NB4 (cell line): ENCODE measurements around the gene CYB561D2.
A peak's percentile ranks its signal among the peaks of the same experiment; 100 is the strongest.

Experiments used
- DNase-seq: peaks from one replicate; pipeline ENCODE4 v3.0.0; 2010; ENCODE audit warnings: low read depth
- H3K4me3 ChIP-seq: one replicate; pipeline ENCODE4 v1.5.1; 2011; ENCODE audit warnings: mild to moderate bottlenecking, low read depth, low read length, moderate library complexity
- CTCF ChIP-seq: IDR thresholded peaks from one replicate; pipeline ENCODE4 v1.5.1; 2012; ENCODE audit warnings: low read depth, low read length
- MAX ChIP-seq: IDR thresholded peaks from 2 replicates; pipeline ENCODE4 v1.6.1; 2011; ENCODE audit warnings: low read depth, low read length
- MYC ChIP-seq: IDR thresholded peaks from 2 replicates; pipeline ENCODE4 v1.6.1; 2011; ENCODE audit warnings: low read depth, low read length
- POLR2A ChIP-seq: IDR thresholded peaks from 2 replicates; pipeline ENCODE4 v1.6.1; 2011; ENCODE audit warnings: mild to moderate bottlenecking; ENCODE audit not compliant: insufficient read length; ENCODE audit errors: extremely low read depth

CYB561D2 gene

GRCh38 chr3:50341996-50342650, 8.5 kb upstream of the CYB561D2 start:
- no peak for TF ChIP-seq CTCF
- no peak for TF ChIP-seq POLR2A
- no peak for TF ChIP-seq MAX
- TF ChIP-seq MYC, result no peak
- no peak for DNase-seq
- H3K4me3 ChIP-seq, result no peak overlapping the region

- H3K4me3 ChIP-seq, result no peak overlapping the region
- DNase-seq, result peak; percentile 42
Observed at GRCh38 chr3:50342813-50343633, 7.6 kb upstream of the CYB561D2 start.

GRCh38 chr3:50345008-50345407, 5.7 kb upstream of the CYB561D2 start:
- TF ChIP-seq CTCF (no peak), POLR2A (no peak), MAX (no peak), MYC (no peak)
- no peak for DNase-seq
- no peak overlapping the region for H3K4me3 ChIP-seq

More at GRCh38 chr3:50342813-50343633, 7.6 kb upstream of the CYB561D2 start:
- TF ChIP-seq MYC (no peak), POLR2A (no peak), MAX (no peak)

GRCh38 chr3:50345586-50346234, 5.0 kb upstream of the CYB561D2 start, which contains the start of gene ZMYND10:
TSS of gene ZMYND10 (minus strand) at chr3:50345732. CDS start at chr3:50345579, 153 bp downstream.
- no peak for DNase-seq
- TF ChIP-seq POLR2A (no peak), MAX (no peak), MYC (no peak), CTCF (no peak)
- no peak within 1 kb of the TSS for H3K4me3 ChIP-seq

GRCh38 chr3:50347187-50347813, 3.4 kb upstream of the CYB561D2 start:
- H3K4me3 ChIP-seq, result no peak overlapping the region
- TF ChIP-seq POLR2A, result no peak
- TF ChIP-seq MAX, result peak; percentile 22; the same call in 1 of the 2 replicates
- TF ChIP-seq MYC, result 0 out of 2 replicates have a peak, but pooled peaks have one; percentile 14
- peak; percentile 52 for TF ChIP-seq CTCF

More at GRCh38 chr3:50347187-50347813, 3.4 kb upstream of the CYB561D2 start:
- DNase-seq, result peak; percentile 81
